ENCODE measurements around the gene HINFP.

DNA sequence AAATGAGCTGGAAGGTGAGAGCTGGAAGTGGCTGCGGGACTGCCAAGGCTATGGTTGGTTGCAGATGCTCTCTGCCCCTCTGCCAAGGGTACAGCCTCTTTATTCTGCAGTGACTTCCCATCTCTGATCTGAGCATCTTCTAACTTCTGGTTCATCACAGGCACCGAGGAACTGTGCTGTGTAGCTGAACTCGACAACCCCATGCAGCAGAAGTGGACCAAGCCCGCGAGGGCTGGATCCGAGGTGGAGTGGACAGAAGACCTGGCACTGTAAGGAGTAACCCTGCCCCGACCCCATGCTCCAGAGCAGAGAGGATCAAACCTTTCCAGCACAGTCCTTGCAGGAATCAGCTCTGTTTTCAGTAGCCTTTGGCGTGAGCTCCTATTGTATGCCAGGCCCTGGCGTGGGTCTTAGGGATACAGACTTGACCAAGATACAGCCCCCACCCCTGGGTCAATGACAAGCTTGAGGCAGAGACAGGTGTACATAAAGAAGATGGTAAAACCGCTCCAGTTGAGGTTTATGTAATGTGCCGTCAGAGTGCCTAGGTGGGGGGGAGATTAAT is 9.9 kb upstream of the HINFP start:
- TF ChIP-seq POLR2AphosphoS5 (IDR thresholded peaks at IDR 0.05; ENCODE audit: low read depth, low read length), result no peak
- no peak for TF ChIP-seq POLR2A (IDR thresholded peaks at IDR 0.05; ENCODE audit: low read depth, low read length)
